Muscle of leg (tissue), 11 donors: ENCODE results near the gene UBE2N. TPM values are rescaled to one million over a fixed set of nuclear protein-coding genes. Genes with fewer than 3 reads are reported as not detected.
"Not testable (repeated sequence)": the region's sequence is repeated elsewhere in the genome, so short reads cannot be mapped to it uniquely, and the experiment has no call there.

Experiments
- DNase-seq: peaks from one replicate; pipeline ENCODE4 v3.0.0; 2013
- H3K27ac ChIP-seq: one replicate; pipeline ENCODE4 v1.5.1; 2013; ENCODE audit warnings: mild to moderate bottlenecking, low read length, control low read depth
- H3K27me3 ChIP-seq: one replicate; pipeline ENCODE4 v1.6.1; 2013; ENCODE audit warnings: low read length; ENCODE audit not compliant: control insufficient read depth, insufficient read depth
- H3K36me3 ChIP-seq: one replicate; pipeline ENCODE4 v1.6.1; 2013; ENCODE audit warnings: low read length; ENCODE audit not compliant: control insufficient read depth, insufficient read depth
- H3K4me1 ChIP-seq: one replicate; pipeline ENCODE4 v1.6.1; 2013; ENCODE audit warnings: low read length; ENCODE audit not compliant: control insufficient read depth, insufficient read depth
- H3K4me3 ChIP-seq: one replicate; pipeline ENCODE4 v1.5.1; 2013; ENCODE audit warnings: low read length, control low read depth
- H3K9me3 ChIP-seq: replicated peaks from 2 replicates; pipeline ENCODE4 v1.6.1; 2013; ENCODE audit warnings: low read depth, low read length; ENCODE audit not compliant: control insufficient read depth
- WGBS: methylation state at CpG from one replicate; pipeline ENCODE4 v1.1.5; 2013; ENCODE audit warnings: missing lambda C conversion rate; ENCODE audit not compliant: insufficient coverage; 5-methylcytosine and 5-hydroxymethylcytosine counted together
- polyA plus RNA-seq, 8 donors: library from polyadenylated mRNA; unstranded; fragments of 120-200 nt; gene quantifications; one replicate each; pipeline versions ENCODE4 v1.2.1 to v1.2.3, GENCODE V29; 2013; ENCODE audit warnings: inconsistent platforms in 1 of 8, low replicate concordance in 1 of 8; ENCODE audit not compliant: insufficient read length in 8 of 8, insufficient read depth in 1 of 8
- total RNA-seq: library from RNA; stranded (reverse); fragments of 120-200 nt; gene quantifications from one replicate; pipeline ENCODE4 v1.2.4, GENCODE V29; 2013

Gene UBE2N
- total and polyA plus RNA-seq, 9 donors: 63.7 to 112 (median 103) TPM

- WGBS: 56% methylated on average over 5 of the region's 5 CpGs
- Histone ChIP-seq H3K27me3 (no peaks in the 10 kb centered on the region), H3K4me1 (no peaks in the 10 kb centered on the region), H3K4me3 (no peak overlapping the region), H3K27ac (no peak overlapping the region), H3K36me3 (no peaks in the 10 kb centered on the region), H3K9me3 (no peaks in the 10 kb centered on the region)
- DNase-seq: no peak
Observed at GRCh38 chr12:93448796-93449195, 7.0 kb upstream of the UBE2N start.

DNA sequence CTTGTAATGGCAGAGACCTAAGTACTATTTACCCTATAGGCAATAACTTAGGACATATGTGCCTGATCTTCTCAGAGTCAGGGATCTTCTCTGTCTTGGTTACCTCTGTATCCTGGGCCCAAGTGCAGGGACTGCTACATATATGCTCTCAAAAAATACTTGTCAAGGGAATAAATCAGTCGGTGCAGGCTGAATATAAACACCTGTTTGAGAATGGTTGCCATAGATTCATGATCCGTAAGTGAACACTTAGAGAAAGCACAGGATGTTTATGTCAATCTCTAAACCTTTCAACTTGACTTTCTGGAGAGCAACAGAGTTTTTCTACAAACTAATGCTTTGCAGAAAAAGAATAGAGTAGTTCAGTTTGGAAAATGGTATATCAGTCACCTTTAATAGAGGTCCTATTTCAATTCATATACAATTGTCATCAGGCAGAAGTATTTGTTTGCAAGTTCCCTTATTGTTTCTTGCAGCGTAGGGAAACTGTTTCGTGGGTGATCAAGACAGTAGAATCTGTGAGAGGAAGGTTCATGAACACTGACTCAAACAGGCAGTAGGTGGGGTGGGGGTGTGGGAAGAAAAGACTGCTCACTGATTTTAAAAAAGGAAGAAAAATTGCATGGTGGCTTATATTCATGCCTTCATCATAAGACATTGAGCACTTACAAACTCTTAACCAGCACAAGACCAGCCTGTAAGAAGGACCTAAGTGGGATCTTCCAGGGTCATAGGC lies 6.0 kb upstream of the UBE2N start:
- Histone ChIP-seq H3K9me3 (no peaks in the 10 kb centered on the region), H3K27me3 (no peaks in the 10 kb centered on the region), H3K4me1 (peaks cover 2% of the 10 kb centered on the region), H3K4me3 (no peak overlapping the region), H3K36me3 (no peaks in the 10 kb centered on the region), H3K27ac (no peak overlapping the region)
- WGBS: 20% methylated on average over 1 of the region's 4 CpGs
- no peak for DNase-seq

- DNase-seq: no peak
- Histone ChIP-seq H3K4me3 (no peak overlapping the region), H3K9me3 (no peaks in the 10 kb centered on the region), H3K4me1 (peaks cover 7% of the 10 kb centered on the region), H3K27me3 (no peaks in the 10 kb centered on the region), H3K36me3 (no peaks in the 10 kb centered on the region), H3K27ac (no peak overlapping the region)
- WGBS: 100% methylated on average over 1 of the region's 4 CpGs
Observed at GRCh38 chr12:93443576-93443975, 1.8 kb upstream of the UBE2N start.

GRCh38 chr12:93442411-93443340 lies 929 bp upstream of the UBE2N start:
- H3K9me3 ChIP-seq: no peaks in the 10 kb centered on the region
- H3K27me3 ChIP-seq: no peaks in the 10 kb centered on the region
- peaks cover 10% of the 10 kb centered on the region for H3K4me1 ChIP-seq
- WGBS: 2% methylated on average over 13 of the region's 19 CpGs
- no peak for DNase-seq
- no peaks in the 10 kb centered on the region for H3K36me3 ChIP-seq
- H3K27ac ChIP-seq: peak overlapping the region; percentile 99
- H3K4me3 ChIP-seq: peak overlapping the region; percentile 89

GRCh38 chr12:93441081-93441616 lies 598 bp downstream of the UBE2N start:
- Histone ChIP-seq H3K9me3 (no peaks in the 10 kb centered on the region), H3K4me3 (peak overlapping the region; percentile 89), H3K27me3 (no peaks in the 10 kb centered on the region), H3K36me3 (no peaks in the 10 kb centered on the region), H3K27ac (peak overlapping the region; percentile 99), H3K4me1 (peaks cover 10% of the 10 kb centered on the region)
- peak; percentile 55 for DNase-seq
- whole genome bisulfite sequencing: under 1% methylated on average over 55 of the region's 55 CpGs

DNA sequence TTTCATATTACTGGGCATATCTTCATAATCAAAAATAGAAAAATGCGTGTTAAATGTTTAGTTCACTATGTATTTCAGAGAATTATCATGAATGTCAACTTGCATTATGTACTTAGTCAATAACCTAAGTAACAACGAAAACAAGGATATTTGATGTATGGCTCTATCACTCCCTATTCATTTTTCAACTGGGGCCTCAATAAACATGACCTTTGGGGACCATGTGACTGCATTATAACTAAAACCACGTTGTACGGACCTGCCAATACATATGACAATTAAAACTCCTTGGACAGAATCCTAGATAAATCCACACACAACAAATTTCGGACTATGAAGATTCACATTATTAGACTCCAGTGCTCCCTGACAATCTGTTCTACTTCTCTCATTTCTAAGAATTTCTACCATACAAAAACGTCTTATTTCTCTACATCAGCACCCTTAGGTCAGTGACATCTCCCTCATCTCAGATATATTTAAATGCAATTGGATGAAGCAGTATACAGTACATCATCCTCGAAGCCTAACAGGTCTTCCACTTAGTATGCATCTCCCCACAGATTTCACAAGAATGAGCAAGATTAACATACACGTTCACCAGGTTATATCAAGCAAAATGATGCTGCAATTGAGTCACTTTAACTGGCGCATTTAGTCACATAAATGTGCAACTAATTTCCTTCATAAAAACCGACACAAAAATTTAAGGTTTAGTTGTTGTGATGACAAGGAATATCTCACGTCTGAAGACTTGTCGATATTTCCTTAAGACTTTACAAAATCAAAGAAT lies 1.5 kb downstream of the UBE2N start:
- 15% methylated on average over 4 of the region's 12 CpGs for WGBS
- H3K4me1 ChIP-seq: peaks cover 10% of the 10 kb centered on the region
- H3K27ac ChIP-seq: no peak overlapping the region

GRCh38 chr12:93438266-93439050 lies 3.3 kb downstream of the UBE2N start:
- H3K4me3 ChIP-seq: no peak overlapping the region
- H3K27me3 ChIP-seq: no peaks in the 10 kb centered on the region
- H3K9me3 ChIP-seq: no peaks in the 10 kb centered on the region
- no peak for DNase-seq
- peaks cover 13% of the 10 kb centered on the region for H3K4me1 ChIP-seq
- H3K36me3 ChIP-seq: no peaks in the 10 kb centered on the region
- WGBS: 68% methylated on average over 3 of the region's 3 CpGs
- no peak overlapping the region for H3K27ac ChIP-seq

More for the DNA sequence above, 1.5 kb downstream of the UBE2N start:
- Histone ChIP-seq H3K36me3 (no peaks in the 10 kb centered on the region), H3K4me3 (peak overlapping the region; percentile 89), H3K9me3 (no peaks in the 10 kb centered on the region), H3K27me3 (no peaks in the 10 kb centered on the region)
- no peak for DNase-seq

DNA sequence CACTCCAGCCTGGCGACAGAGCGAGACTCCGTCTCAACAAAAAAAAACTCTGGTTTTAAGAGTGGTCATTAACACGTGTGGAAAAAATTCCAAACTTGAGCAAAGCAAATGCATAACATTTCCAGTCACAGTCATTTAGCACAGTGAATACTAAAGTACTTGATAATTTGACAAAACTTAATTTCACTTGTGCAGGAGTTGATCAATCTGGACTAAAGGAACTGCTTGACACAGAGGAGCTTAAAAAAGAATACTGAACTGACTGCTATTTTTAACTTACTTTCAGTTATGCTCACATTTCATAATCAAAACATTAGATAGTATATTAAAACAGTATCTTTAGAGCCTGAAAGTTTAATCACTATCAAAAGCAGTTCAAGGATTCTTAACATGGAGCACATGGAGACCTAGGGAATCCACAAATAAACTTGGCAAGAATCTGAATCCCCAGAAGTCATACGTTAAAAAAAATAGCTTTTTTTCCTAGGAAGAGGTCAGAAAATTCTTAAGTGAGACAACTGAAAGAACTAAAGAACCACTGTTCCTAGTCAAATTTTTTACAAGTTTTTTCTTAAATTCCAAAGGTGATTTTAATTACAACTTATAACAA lies 7.4 kb downstream of the UBE2N start:
- H3K4me3 ChIP-seq: no peak overlapping the region
- DNase-seq: peak; percentile 48
- WGBS: no CpG with 5 or more reads among the region's 5 CpGs
- peaks cover 6% of the 10 kb centered on the region for H3K4me1 ChIP-seq
- H3K9me3 ChIP-seq: no peaks in the 10 kb centered on the region
- no peaks in the 10 kb centered on the region for H3K36me3 ChIP-seq
- H3K27ac ChIP-seq: peak overlapping the region; percentile 55
- H3K27me3 ChIP-seq: no peaks in the 10 kb centered on the region

- H3K4me3 ChIP-seq, H3K36me3 ChIP-seq, H3K9me3 ChIP-seq, DNase-seq, H3K27ac ChIP-seq, H3K27me3 ChIP-seq: not testable (repeated sequence)
- peaks cover 11% of the 10 kb centered on the region for H3K4me1 ChIP-seq
- 82% methylated on average over 4 of the region's 6 CpGs for WGBS
Observed at GRCh38 chr12:93432031-93432430, 9.7 kb downstream of the UBE2N start.
